IMR-90 (cell line): ENCODE data around the gene AFAP1L2.

Experiments used
- MAFK ChIP-seq: IDR thresholded peaks from 2 replicates; pipeline ENCODE4 v1.6.1; 2012; ENCODE audit warnings: low read depth, low read length, improper control_type of control experiment
- POLR2A ChIP-seq: IDR thresholded peaks from 2 replicates; pipeline ENCODE4 v1.6.1; 2012; ENCODE audit warnings: mild to moderate bottlenecking, low read depth, low read length
- TF ChIP-seq, protein P1 (sequence below): conservative IDR thresholded peaks from 2 replicates; pipeline ENCODE4 v1.5.1; 2012; ENCODE audit warnings: mild to moderate bottlenecking, low read depth, low read length, improper control_type of control experiment

DNA sequence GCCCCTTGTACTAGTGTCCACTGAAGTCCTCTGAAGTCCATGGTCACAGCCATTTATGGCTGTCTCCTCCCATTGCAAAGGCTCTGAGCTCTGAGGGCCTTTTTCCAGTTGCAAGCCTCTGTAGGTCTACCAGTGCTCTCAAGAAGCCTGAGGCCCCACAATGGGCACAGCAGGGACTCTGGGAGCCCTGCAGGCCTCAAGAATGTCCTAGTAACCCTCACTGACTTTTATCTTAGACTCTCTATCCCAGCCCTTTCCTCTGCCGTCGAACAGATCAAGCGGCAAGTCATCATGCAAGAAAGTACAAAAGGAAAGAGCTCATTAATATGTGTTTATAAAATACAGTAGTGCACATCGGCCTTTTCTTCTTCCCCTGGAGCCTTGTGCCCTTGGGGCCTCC, 141.8 kb downstream of the AFAP1L2 start:
- TF ChIP-seq MAFK = no peak
- TF ChIP-seq POLR2A = no peak
- TF ChIP-seq, protein P1, sequence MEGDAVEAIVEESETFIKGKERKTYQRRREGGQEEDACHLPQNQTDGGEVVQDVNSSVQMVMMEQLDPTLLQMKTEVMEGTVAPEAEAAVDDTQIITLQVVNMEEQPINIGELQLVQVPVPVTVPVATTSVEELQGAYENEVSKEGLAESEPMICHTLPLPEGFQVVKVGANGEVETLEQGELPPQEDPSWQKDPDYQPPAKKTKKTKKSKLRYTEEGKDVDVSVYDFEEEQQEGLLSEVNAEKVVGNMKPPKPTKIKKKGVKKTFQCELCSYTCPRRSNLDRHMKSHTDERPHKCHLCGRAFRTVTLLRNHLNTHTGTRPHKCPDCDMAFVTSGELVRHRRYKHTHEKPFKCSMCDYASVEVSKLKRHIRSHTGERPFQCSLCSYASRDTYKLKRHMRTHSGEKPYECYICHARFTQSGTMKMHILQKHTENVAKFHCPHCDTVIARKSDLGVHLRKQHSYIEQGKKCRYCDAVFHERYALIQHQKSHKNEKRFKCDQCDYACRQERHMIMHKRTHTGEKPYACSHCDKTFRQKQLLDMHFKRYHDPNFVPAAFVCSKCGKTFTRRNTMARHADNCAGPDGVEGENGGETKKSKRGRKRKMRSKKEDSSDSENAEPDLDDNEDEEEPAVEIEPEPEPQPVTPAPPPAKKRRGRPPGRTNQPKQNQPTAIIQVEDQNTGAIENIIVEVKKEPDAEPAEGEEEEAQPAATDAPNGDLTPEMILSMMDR = no peak
